K562 (cell line): ENCODE results near the gene IL2RG. TPM values are rescaled to one million over a fixed set of nuclear protein-coding genes. Genes with fewer than 3 reads are reported as not detected.
A peak's percentile ranks its signal among the peaks of the same experiment; 100 is the strongest.

Experiments used
- DPF2 ChIP-seq: fragments of 450-650 bp; IDR thresholded peaks from 2 replicates; pipeline ENCODE4 v1.6.1; 2016
- JUNB ChIP-seq: fragments of 450-650 bp; formaldehyde crosslinking; conservative IDR thresholded peaks from 2 replicates; pipeline ENCODE4 v1.4.0; 2020; ENCODE audit warnings: mild to moderate bottlenecking
- PHB ChIP-seq: fragments of 250-450 bp; sonication (Bioruptor Pico); IDR thresholded peaks from 2 replicates; pipeline ENCODE4 v1.5.0; 2021
- RB1 ChIP-seq: fragments of 450-650 bp; IDR thresholded peaks from 2 replicates; pipeline ENCODE4 v1.6.1; 2017; ENCODE audit warnings: low read depth, mild to moderate bottlenecking
- REST ChIP-seq, 2 experiments: fragments of 450-650 bp; formaldehyde crosslinking in 1 of 2; IDR thresholded peaks; 2 replicates each; pipeline versions ENCODE4 v1.4.0 to v1.6.1; 2014 to 2020; ENCODE audit warnings: mild to moderate bottlenecking in 2 of 2, borderline replicate concordance in 1 of 2, low read depth in 1 of 2
- SMC3 ChIP-seq: conservative IDR thresholded peaks from 2 replicates; pipeline ENCODE4 v1.6.1; 2011; ENCODE audit warnings: low read depth, low read length, improper control_type of control experiment; ENCODE audit not compliant: insufficient read depth
- TBP ChIP-seq: optimal IDR thresholded peaks from 2 replicates; pipeline ENCODE3; 2011; ENCODE audit warnings: low read depth, low read length, improper control_type of control experiment
- XRCC5 ChIP-seq: fragments of 200-400 bp; formaldehyde crosslinking; IDR thresholded peaks from 2 replicates; pipeline ENCODE4 v1.6.1; 2017; ENCODE audit warnings: low read depth, mild to moderate bottlenecking, low read length
- ZFP30 ChIP-seq: fragments of 250-450 bp; sonication (Bioruptor Pico); IDR thresholded peaks from 2 replicates; pipeline ENCODE4 v1.8.0; 2022; ENCODE audit warnings: moderate library complexity, mild to moderate bottlenecking, inconsistent platforms, borderline replicate concordance
- ZNF280B ChIP-seq: fragments of 250-450 bp; sonication (Bioruptor Pico); IDR thresholded peaks from 2 replicates; pipeline ENCODE4 v1.5.1; 2021; ENCODE audit warnings: mild to moderate bottlenecking
- ZNF384 ChIP-seq: IDR thresholded peaks from 2 replicates; pipeline ENCODE4 v1.6.1; 2012; ENCODE audit warnings: low read depth, low read length, improper control_type of control experiment
- ZNF436 ChIP-seq: fragments of 250-450, 450-650 bp; sonication (Bioruptor Pico); formaldehyde crosslinking; IDR thresholded peaks from 2 replicates; pipeline ENCODE4 v1.7.0; 2020; ENCODE audit warnings: mild to moderate bottlenecking
- ZNF644 ChIP-seq: fragments of 200-800 bp; sonication (Bioruptor generic); IDR thresholded peaks from 2 replicates; pipeline ENCODE4 v1.6.1; 2016; ENCODE audit warnings: low read depth, missing genetic modification characterization, missing compliant biosample characterization
- ZZZ3 ChIP-seq: fragments of 450-650 bp; IDR thresholded peaks from 2 replicates; pipeline ENCODE4 v1.6.1; 2016; ENCODE audit warnings: antibody characterized with exemption, mild to moderate bottlenecking, moderate library complexity
- polyA plus RNA-seq, 8 experiments: library from polyadenylated mRNA; depleted of rRNA in 4 of 8; stranded (reverse) in 5 of 8; unstranded in 3 of 8; fragments of >200 nt; fragmentation: Nextera tagmentation in 2 of 8; fragmentation: Illumina TruSeq in 1 of 8; extraction: Ambion mirVana in 2 of 8; extraction: Trizol in 1 of 8; gene quantifications; 2 replicates each; pipeline versions ENCODE4 v1.2.1 to v1.2.3, GENCODE V29; 2011 to 2014; ENCODE audit warnings: inconsistent platforms in 1 of 8, missing spikeins in 1 of 8
- total RNA-seq, 7 experiments: library from RNA; depleted of rRNA in 6 of 7; stranded (reverse); fragments of >200 nt in 6 of 7; fragmentation: Illumina TruSeq in 2 of 7; extraction: Trizol in 2 of 7; gene quantifications; 2 replicates each; pipeline versions ENCODE4 v1.2.1 to v1.2.3, GENCODE V29; 2011 to 2021; ENCODE audit warnings: low replicate concordance in 1 of 7

Gene IL2RG
- total and polyA plus RNA-seq, 9 of the 15 experiments (the other 6 are each of a cell fraction or from before 2014, with no cell fraction given): 5.5 to 55.4 (median 19.7) TPM

- no peak for TF ChIP-seq ZNF436
- no peak for TF ChIP-seq PHB (CRISPR knock-in tag)
- no peak for TF ChIP-seq ZNF644 (tag)
- no peak for TF ChIP-seq ZNF384
- no peak for TF ChIP-seq ZFP30 (CRISPR knock-in tag)
- TF ChIP-seq XRCC5: no peak
- TF ChIP-seq SMC3: no peak
- no peak for TF ChIP-seq TBP
- 0 out of 2 replicates have a peak, but pooled peaks have one; percentile 25 for TF ChIP-seq DPF2
- no peak for TF ChIP-seq REST (IDR thresholded peaks at IDR 0.05; ENCODE audit: borderline replicate concordance)
- TF ChIP-seq REST (CRISPR knock-in tag; IDR thresholded peaks at IDR 0.05; ENCODE audit: low read depth): no peak
- no peak for TF ChIP-seq JUNB (CRISPR knock-in tag)
- no peak for TF ChIP-seq ZZZ3
- no peak for TF ChIP-seq RB1
- TF ChIP-seq ZNF280B: no peak
- TF ChIP-seq, all 486 proteins: peak for 10
Measured at GRCh38 chrX:71106427-71106826, 5.0 kb downstream of the IL2RG start, which contains the start of gene CXorf65 (continued).
